GM18502 (cell line): ENCODE measurements around the gene ANGPT4.
"Not testable (repeated sequence)": the region's sequence is repeated elsewhere in the genome, so short reads cannot be mapped to it uniquely, and the experiment has no call there.

Experiments used
- ATAC-seq: cut with Tn5 transposase; IDR thresholded peaks from one replicate; pipeline ENCODE4 v1.9.1; 2021; ENCODE audit warnings: mild to moderate bottlenecking; ENCODE audit not compliant: unreplicated experiment, poor library complexity

The ANGPT4 gene

DNA sequence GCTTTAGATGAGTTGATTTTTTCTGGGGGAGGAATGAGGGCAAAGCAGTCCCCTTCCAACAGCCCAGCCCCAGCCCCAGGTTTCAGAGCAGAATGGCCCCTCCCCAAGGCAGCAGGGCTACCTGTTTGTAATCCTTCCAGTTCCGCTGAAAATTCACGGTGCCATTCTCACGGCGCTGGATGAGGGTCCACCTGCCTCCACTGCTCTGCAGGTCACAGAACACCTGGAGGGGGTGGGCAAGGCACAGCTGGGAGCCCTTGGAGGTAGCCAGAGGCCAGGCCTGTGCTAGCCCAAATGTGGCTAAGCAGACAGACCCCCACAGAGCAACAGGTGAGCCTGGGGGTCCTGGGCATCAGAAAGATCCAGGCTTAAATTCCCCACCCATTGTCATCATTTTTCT is 36.5 kb downstream of the ANGPT4 start:
- no peak for ATAC-seq

DNA sequence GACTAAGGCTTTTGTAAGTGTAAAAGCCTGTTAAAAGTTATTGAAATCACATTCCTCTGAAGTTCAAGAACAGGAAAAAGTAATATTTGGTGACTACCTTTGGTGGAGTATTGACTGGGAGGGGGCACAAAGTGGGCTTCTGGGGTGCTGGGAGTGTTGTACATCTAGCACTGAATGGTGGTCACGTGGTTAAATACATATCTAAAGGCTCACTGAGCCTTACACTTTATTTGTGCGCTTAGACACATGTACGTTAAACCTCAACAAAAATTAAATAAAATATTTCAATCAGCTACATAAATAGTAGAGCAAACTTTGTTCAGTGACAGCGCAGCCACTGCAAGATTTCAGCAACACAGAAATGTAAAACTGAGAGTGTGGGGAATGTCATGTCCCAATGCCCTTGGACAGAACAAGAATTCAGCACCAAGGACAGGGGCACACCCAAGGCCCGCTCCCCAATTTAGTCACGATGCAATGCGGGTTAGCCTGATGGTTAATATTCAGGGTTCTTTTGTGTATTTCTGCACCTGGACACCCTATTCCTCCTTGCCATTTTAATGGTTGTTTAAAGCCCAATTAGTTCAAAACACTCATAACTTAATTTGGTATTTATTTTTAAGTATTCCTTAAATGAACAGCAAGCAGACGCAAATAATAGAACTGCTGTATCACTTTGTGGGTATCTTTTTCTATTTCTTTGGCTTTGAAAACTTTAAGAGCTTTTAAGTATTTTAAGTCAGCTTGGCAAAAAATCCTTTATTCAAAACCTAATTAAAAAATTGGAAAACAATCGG is 37.4 kb downstream of the ANGPT4 start:
- no peak for ATAC-seq

DNA sequence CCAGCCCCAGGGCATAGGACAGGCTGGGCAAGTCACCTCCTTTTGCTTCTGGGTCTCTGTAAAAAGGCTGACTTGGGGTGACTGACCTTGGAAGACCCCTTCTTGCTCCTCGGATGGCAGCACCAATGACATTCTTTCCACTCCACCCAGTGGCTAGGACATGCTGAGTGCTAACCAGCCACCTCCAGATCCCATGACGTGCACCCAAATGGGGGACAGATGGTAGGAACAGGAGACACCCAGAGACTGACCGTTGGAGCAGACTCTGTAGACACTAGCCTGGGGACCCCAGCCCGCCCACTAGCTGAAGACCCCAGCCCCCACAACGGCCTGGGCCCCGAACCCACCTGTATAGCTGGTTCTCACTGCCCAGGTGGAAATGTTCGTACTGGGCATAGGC is 38.3 kb downstream of the ANGPT4 start:
- ATAC-seq = no peak

DNA sequence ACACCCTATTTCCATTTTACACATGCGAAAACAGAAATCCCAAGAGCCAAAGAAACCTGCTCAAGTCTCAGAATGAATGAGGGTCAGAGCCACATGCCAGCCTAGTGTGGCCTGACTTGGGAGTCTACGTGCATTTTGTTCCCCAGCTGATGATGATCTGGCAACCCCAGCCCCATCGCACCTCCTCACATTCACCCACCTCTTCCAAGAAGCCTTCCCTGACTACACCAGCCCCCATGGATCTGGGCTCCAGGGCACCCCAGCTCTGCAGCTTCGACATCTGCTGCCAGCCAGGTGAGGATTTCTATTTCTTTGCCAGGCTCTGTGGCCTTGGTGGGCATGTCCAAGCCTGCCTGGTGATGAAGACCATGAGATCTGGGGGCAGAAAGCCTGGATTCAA is 41.0 kb downstream of the ANGPT4 start:
- no peak for ATAC-seq

DNA sequence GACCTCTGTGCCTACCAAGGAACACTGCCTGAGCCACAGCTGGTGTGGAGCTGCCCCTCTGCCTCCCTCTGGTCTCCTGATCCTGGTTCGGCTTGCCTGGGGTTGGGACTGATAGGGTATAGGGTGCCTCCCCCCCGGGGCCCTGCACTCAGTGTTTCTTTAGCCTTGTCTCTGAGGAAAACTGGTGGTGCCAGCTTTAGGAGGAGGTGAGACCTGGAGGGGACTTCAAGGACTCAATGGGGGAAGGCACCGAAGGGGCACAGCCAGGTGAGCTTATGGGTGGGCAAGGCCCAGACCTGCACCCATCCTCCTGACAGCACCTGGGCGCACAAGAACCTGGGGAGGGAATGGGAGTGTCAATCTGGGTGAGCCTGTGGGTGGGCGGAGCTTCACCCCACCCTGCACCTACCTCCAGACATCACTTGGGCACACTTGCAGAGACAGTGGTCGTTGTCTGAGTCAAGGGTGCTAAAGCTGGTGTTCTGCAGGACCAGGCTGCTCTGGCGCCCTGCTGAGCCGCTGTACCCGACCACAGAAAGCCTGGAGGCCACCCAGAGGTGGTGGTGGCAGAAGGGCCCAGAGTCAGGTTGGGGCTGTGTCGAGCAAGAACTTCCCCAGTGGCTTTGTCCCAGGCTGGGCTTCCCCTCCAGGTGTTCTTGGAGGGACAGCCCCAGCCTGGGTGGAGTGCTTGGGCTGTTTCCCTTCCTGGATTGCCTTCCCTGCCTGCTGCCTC is 42.1 kb downstream of the ANGPT4 start:
- ATAC-seq = no peak

DNA sequence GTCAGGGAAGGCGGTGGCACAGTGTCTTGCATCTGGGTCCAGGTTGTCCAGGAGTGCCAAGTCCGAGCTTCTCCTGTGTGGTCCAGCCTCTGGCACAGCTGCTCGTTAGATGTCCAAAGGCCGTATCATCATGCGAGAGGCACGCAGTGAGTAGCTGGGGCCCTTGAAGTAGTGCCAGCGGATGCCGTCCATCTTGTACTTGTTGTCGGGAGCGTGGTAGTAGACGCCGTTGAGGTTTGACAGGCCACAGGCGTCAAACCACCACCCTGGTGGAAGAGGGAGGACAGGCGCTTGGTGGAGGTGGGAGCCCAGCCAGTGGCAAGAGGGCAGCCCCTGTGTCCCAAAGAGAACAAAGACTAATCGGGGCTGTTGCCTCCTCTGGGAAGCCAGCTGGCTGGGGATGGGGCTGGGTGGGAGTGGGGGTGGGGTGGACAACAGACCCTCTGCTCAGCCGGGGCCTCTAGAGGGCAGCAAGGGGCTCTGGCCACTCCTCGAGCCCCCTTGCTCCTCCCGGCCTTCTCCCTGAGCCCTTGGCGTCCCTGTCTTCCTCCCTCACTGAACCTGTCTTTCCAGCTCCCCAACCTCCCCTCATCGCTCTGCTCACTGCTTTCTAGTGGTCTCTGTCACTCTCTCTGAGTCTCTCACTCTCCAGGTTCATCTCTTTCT is 43.1 kb downstream of the ANGPT4 start:
- no peak for ATAC-seq

DNA sequence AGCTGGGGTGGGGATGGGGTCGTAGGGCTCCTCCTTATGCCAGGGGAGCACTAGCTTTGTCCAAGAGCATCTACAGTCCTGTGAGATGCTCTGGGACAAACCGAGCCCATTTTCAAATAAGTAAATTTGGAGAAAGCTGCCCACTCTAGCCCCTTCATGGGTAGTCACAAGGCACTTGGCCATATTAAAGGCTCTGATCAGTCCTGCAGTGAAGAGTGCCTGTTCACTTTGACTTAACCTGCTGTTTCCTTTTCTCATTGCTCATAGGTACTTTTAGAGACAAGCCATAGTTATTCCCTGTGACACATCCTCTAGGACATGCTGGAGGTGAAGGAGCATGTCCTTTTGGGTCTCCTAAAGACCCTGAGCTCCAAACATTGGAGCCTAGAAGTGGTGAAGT is 44.2 kb downstream of the ANGPT4 start:
- ATAC-seq = no peak

DNA sequence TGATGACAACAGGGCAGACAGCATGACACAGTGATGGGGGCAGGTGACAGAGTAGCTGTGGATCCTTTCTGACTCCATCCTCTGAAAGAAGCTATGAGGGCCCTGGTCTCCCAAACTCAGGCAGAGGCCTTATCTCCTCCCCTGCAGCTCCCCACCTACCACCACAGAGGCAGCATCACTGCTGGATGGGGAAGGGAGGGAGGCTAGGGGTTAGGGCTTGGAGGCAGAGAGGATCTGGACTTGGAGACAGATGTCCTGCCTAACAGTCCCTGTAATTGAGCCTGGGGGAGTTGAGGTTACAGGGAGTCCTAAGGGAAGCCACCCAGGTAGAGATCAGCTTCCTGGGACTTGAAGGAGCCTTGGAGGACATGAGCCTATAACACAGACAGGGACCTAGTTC is 44.7 kb downstream of the ANGPT4 start:
- ATAC-seq = no peak

DNA sequence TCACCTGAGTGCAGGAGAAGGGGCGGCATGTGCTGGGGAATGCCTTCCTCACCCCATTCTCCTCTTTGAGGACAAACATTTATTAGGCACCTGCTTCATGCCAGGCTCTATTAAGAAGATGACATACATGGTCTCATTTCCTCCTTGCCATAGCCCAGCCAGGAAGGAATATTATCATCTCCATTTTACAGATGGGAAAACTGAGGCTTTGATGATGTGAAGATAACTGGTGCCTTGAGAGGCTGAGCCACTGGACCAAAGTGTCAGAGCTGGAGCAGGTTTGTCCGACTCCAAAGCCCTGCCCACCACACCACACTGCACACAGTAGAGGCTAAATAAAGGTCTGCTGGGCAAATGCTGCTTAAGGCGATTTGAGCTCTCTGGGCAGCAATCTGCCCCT is 45.4 kb downstream of the ANGPT4 start:
- no peak for ATAC-seq

DNA sequence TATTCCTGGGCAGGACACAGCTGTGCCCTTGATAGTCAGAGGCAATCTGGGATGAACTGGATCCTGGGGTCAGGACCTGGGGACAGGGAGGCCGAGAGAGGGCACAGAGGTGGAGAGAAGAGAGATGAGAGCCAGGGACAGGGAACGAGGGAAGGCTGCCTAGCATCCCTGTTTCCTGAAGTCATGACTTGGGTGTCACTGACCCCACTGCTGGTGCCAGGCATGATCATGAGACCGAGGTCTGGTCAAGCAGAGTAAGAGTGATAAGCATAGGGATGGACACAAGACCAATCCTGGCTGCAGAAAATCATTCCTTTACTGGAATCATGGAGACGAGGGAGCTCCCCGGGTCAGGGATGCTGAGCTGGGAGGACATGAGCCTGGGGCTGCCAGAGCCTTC is 46.5 kb downstream of the ANGPT4 start:
- ATAC-seq = no peak

DNA sequence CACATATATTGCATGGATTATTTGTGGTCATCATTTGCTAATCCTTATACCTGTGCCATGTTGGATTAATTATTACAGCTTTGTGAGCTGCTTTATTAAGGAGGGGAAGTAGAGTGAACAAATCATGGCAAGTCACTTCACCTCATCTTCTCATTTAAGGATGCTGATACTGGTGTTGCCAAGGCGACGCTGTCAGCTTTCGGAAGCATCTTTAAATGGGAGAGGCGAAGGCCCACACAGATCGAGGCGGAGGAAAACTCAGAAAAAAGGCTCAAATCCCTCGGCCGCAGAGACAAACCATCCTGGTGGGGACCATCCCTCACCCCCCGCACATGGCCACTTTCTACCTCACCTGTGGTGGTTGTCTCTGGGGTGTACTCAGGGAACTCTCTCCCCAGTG is 47.9 kb downstream of the ANGPT4 start:
- no peak for ATAC-seq

DNA sequence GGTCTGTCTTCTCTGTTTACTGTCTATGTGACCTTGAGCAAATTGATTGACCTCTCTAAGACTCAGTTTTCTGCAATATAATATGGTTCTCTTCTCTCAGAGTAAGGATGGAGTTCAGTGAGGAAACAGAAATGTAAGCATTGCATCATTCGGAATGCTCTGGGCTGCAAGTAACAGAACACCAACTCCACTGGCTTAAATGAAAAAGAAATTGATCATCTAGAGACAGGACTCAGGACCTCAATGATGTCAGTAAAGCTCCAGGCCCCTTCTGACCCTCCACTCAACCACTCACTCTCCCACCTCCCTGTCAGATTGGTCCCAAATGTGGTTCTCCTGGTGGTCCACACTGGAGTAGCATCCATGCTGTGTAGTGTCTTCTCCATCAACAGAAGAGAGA is 50.7 kb downstream of the ANGPT4 start:
- no peak for ATAC-seq

DNA sequence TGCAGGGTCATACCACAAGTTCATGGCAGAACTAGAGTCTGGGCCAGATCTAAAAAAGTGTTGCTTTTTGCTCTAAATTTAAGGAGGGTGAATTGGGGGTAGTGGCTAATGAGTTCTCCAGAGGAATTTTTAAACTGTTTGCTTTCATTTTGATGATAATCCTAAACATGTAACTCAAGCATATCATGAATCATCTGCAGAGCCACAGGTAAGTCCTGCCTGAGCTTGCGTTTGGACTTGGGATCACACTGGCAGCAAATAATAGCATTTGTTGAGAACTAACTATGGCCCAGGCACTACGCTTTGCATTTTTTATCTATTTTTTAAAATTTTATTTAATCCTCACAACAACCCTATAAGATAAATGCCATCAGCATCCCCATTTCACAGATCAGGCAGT is 55.2 kb downstream of the ANGPT4 start:
- no peak for ATAC-seq

DNA sequence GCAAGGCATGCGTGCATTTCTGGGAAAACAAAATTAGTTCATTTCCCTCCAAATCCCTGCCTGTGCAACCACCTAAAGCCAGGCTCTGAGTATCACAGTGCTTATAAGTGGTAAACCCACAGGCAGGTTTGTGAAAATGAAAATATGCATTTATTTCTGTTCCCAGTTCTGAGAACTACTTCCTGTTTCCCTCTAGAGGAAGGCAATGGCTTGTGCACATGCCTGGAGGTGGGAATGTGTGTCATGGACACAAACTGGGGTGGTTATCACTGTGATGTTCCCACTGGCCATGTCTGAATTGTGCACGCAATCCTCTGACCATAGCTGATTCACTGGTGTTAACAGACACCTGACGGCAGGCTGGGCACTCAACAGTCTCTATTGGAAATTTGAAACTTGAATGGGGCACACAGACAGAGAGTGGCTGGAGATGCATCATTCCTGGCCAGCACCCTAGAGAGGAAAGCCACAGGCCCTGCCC is 56.3 kb downstream of the ANGPT4 start:
- no peak for ATAC-seq

DNA sequence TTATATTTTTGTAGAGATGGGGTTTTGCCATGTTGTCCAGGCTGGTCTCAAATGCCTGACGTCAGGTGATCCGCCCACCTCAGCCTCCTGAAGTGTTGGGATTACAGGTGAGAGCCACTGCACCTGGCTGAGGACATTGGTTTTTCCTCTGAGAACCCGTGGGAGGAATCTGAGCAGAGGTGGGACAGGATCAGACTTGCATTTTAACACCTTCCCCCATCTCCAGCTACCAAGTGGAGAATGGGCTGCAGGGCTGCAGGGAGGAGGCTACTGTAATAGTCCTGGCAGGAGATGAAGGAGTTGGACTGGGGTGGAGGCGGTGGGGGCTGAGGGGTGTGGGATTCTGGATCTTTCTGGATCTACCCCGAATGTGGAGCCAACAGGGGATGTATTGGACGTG is 58.1 kb downstream of the ANGPT4 start:
- no peak for ATAC-seq

DNA sequence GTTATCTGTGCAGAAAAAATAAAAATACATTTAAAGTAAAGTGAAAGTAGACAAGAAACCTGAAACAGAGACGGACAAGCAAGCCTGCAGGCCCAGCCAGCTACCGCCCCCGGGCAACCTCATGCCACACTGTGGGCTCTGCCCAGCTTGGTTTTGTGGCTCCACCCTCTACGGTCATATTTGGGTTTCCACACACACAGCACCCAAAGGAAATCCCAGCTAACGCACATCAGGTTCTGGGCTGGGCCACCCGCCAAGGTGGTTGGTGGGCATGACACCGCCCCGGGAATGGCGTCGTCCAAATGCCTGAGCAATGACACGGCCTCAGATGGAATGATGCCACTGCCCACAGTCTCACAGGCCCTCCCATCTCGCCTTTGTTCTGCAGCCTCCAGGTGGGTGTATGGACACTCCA is 59.8 kb downstream of the ANGPT4 start:
- ATAC-seq = no peak

DNA sequence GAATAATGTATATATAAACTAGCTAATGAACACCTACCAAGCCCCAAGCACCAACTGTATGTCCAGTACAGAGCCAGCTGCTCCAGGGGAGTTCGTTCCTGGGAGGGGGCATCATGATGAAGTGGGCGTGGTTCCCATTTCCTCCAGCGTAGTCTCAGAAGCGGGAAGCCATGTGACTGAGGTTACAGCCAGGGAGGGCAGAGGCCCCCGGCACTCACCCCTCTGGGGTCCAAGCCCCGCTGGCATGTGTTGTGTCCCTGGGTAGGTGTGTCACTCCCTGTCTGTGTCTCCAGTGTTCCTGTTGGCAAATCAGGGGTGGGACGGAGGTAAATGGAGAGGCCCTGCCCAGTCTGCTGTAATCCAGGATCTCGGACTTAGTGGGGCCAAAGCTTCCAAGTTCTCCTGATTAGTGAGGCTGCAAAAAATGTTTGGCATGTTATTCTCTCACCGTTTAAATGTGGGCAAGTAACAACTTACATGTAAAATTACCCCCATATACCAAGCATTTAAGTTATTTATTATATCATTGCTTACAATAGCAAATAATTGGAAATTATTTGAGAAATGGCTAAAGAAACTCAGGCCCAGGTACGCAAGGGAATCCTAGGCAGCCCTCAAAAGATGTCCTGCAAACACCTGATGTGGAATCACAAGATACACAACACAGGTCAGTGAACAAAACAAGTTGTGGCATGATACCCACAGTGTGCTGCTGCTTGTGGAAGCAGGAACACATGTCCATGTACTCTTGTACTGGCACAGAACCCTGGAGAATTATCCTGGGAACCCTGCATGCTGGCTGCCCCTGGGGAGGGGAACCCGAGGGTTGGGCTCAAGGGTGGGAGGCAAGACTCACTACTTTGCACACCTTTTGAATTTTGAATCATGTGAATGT is 60.4 kb downstream of the ANGPT4 start:
- no peak for ATAC-seq

DNA sequence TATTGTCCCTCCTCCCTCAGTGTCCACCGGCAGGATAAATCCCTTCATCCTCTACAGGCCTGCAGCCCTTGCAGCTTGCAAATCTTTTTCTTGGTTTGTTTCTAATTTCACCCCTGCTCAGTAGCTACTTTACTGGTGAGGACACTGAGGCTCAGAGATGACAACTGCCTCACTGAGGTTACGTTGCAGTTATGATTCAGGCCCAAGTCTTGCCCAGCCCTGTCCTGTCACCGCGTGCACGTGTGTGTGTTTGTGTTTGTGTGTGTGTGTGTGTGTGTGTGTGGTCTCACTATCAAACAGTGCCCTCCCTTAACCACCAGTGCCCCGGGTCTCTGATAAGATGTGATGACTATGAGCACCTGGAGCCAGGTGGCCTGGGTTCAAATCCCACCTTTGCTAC is 61.5 kb downstream of the ANGPT4 start:
- no peak for ATAC-seq

DNA sequence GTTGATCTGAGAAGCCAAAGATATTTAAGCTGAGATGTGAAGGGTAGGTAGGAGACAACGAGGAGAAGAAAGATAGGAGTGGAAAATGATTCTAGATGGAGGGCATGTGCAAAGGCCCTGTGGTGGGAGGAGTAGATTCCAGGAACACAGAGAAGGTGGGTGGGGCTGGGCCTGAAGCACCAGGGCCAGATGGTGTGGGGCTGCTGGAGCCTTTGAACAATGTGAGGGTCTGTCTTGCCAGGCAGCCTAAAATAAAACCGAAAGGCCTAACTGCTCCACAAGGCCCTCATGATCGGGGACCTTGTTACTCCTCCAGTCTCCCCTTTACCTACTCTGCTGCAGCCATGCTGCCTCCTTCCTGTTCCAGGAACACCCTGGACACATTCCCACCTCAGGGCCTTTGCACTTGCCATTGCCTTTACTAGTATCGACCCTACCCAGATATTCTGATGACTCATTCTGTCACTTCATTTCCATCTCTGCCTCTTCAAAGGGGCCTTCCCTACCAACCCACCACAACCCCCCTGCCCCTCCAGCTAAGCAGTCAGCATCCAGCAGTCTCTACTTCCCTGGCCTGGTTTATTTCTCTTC is 62.6 kb downstream of the ANGPT4 start:
- no peak for ATAC-seq

DNA sequence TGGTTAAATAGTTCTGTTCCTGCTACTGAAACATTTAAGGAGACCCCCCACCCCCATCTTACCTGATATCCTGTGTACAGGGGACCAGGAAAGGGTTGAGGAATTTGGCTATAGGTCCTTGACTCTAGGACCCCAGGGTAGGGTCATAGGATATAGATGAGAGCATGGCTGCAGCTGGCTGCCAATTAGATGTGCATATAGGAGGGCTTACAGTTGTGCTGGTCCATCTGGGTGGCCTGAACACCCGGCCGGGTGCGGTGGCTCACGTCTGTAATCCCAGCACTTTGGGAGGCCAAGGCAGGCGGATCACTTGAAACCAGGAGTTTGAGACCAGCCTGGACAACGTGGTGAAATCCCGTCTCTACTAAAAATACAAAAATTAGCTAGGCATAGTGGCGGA is 67.4 kb downstream of the ANGPT4 start:
- not testable (repeated sequence) for ATAC-seq
